Testis (tissue), 3 donors: Measurements from ENCODE around the gene RABEP2. TPM values are rescaled to one million over a fixed set of nuclear protein-coding genes. Genes with fewer than 3 reads are reported as not detected.

Experiments
- DNase-seq: peaks from one replicate; pipeline ENCODE4 v3.0.0-alpha.2; 2019
- H3K27ac ChIP-seq, 2 donors: fragments of 200-600 bp; sonication (generic); one replicate each; pipeline ENCODE4 v1.5.1; 2019
- H3K27me3 ChIP-seq: fragments of 200-600 bp; sonication (generic); one replicate; pipeline ENCODE4 v1.5.1; 2019
- H3K36me3 ChIP-seq: fragments of 200-600 bp; sonication (generic); one replicate; pipeline ENCODE4 v1.5.1; 2017; ENCODE audit warnings: low read depth; ENCODE audit errors: missing control alignments
- H3K4me1 ChIP-seq: fragments of 200-600 bp; sonication (generic); one replicate; pipeline ENCODE4 v1.5.1; 2019
- H3K4me3 ChIP-seq, 2 donors: fragments of 200-600 bp; sonication (generic); one replicate each; pipeline ENCODE4 v1.5.1; 2017 to 2019
- H3K9me3 ChIP-seq: fragments of 200-600 bp; sonication (generic); one replicate; pipeline ENCODE4 v1.5.1; 2017
- CTCF ChIP-seq, 3 experiments: fragments of 450-650 bp in 2 of 3; fragments of 200-600 bp in 1 of 3; sonication (generic) in 1 of 3; IDR thresholded peaks; one replicate each; pipeline ENCODE4 v1.5.1; 2016 to 2019; ENCODE audit warnings: antibody characterized with exemption in 3 of 3, mild to moderate bottlenecking in 2 of 3, moderate library complexity in 1 of 3
- POLR2A ChIP-seq: fragments of 450-650 bp; IDR thresholded peaks from one replicate; pipeline ENCODE4 v1.6.1; 2017; ENCODE audit warnings: antibody characterized with exemption, mild to moderate bottlenecking, moderate library complexity
- WGBS, 2 donors: methylation state at CpG; one replicate each; pipeline ENCODE4 v1.1.5; 2018; 5-methylcytosine and 5-hydroxymethylcytosine counted together
- intact Hi-C: fragments of 100-400 bp; cut with DNase I; formaldehyde crosslinking; loops from one replicate; pipeline ENCODE4 v1.15.1; 2023; ENCODE audit warnings: low total_unique reads
- polyA plus RNA-seq: library from polyadenylated mRNA; stranded (reverse); fragments of 350-450 nt; fragmentation: Illumina TruSeq; extraction: RNeasy Lipid Tissue Mini Kit (QIAGEN cat#74804); gene quantifications from one replicate; pipeline ENCODE4 v1.2.3, GENCODE V29; 2014; ENCODE audit warnings: low read depth, low replicate concordance; ENCODE audit not compliant: insufficient read depth
- total RNA-seq, 2 donors: library from RNA; depleted of rRNA; stranded (reverse); fragments of >200 nt; gene quantifications; one replicate each; pipeline ENCODE4 v1.2.3, GENCODE V29; 2016

Gene RABEP2
- total and polyA plus RNA-seq, 3 donors from 2014 or later = 14.2 to 51.8 (median 43.3) TPM

- Histone ChIP-seq H3K36me3 (no peaks in the 10 kb centered on the region), H3K27ac (no peak overlapping the region), H3K4me3 (peak overlapping the region in 1 of 2 donors; percentile 70), H3K27me3 (no peaks in the 10 kb centered on the region), H3K9me3 (no peaks in the 10 kb centered on the region), H3K4me1 (peaks cover 13% of the 10 kb centered on the region)
- 43 to 45% methylated on average over 12 of the region's 13 CpGs for WGBS, 2 donors
- intact Hi-C loops = no loop called here
- peak; percentile 30 for DNase-seq
- no peak for TF ChIP-seq CTCF (IDR thresholded peaks at IDR 0.05)
- no peak for TF ChIP-seq POLR2A
Observed at GRCh38 chr16:28923652-28924398, 1.2 kb downstream of the RABEP2 start.

GRCh38 chr16:28923231-28923587 lies 1.8 kb downstream of the RABEP2 start:
- 91 to 95% methylated on average over 3 of the region's 3 CpGs for WGBS, 2 donors
- Histone ChIP-seq H3K36me3 (no peaks in the 10 kb centered on the region), H3K27ac (no peak overlapping the region), H3K9me3 (no peaks in the 10 kb centered on the region), H3K4me1 (peaks cover 13% of the 10 kb centered on the region), H3K27me3 (no peaks in the 10 kb centered on the region), H3K4me3 (no peak overlapping the region)
- no peak for DNase-seq
- intact Hi-C loops = no loop called here
- TF ChIP-seq CTCF (IDR thresholded peaks at IDR 0.05) = no peak
- no peak for TF ChIP-seq POLR2A

- Histone ChIP-seq H3K36me3 (no peaks in the 10 kb centered on the region), H3K4me3 (no peak overlapping the region), H3K4me1 (peaks cover 2% of the 10 kb centered on the region), H3K9me3 (no peaks in the 10 kb centered on the region), H3K27me3 (no peaks in the 10 kb centered on the region), H3K27ac (no peak overlapping the region)
- TF ChIP-seq CTCF (IDR thresholded peaks at IDR 0.05) (no peak), POLR2A (no peak)
- no peak for DNase-seq
- WGBS, 2 donors = 96 to 97% methylated on average over 3 of the region's 3 CpGs
- intact Hi-C loops = no loop called here
Observed at GRCh38 chr16:28918698-28919097, 6.3 kb downstream of the RABEP2 start.

GRCh38 chr16:28917095-28917494 lies 7.9 kb downstream of the RABEP2 start:
- Histone ChIP-seq H3K4me1 (no peaks in the 10 kb centered on the region), H3K27me3 (no peaks in the 10 kb centered on the region), H3K9me3 (no peaks in the 10 kb centered on the region), H3K27ac (no peak overlapping the region), H3K36me3 (no peaks in the 10 kb centered on the region), H3K4me3 (no peak overlapping the region)
- 89 to 91% methylated on average over 7 of the region's 7 CpGs for WGBS, 2 donors
- TF ChIP-seq CTCF (IDR thresholded peaks at IDR 0.05) (no peak), POLR2A (no peak)
- intact Hi-C loops = no loop called here
- no peak for DNase-seq

- no peak for TF ChIP-seq POLR2A
- TF ChIP-seq CTCF (IDR thresholded peaks at IDR 0.05) = no peak
Observed at GRCh38 chr16:28915181-28915580, 9.9 kb downstream of the RABEP2 start.

More at GRCh38 chr16:28915181-28915580, 9.9 kb downstream of the RABEP2 start:
- H3K27ac ChIP-seq = no peak overlapping the region
- intact Hi-C loops = no loop called here
- H3K36me3 ChIP-seq = no peaks in the 10 kb centered on the region
- no peaks in the 10 kb centered on the region for H3K9me3 ChIP-seq
- DNase-seq = no peak
- H3K4me1 ChIP-seq = no peaks in the 10 kb centered on the region
- no peaks in the 10 kb centered on the region for H3K27me3 ChIP-seq
- H3K4me3 ChIP-seq = no peak overlapping the region
